ENCODE results near the gene TUBA3E. TPM values are rescaled to one million over a fixed set of nuclear protein-coding genes. Genes with fewer than 3 reads are reported as not detected.
A peak's percentile ranks its signal among the peaks of the same experiment; 100 is the strongest.
"Not testable (repeated sequence)": the region's sequence is repeated elsewhere in the genome, so short reads cannot be mapped to it uniquely, and the experiment has no call there.

TUBA3E gene
- total RNA-seq, 1 donor from 2014 or later: not detected

DNA sequence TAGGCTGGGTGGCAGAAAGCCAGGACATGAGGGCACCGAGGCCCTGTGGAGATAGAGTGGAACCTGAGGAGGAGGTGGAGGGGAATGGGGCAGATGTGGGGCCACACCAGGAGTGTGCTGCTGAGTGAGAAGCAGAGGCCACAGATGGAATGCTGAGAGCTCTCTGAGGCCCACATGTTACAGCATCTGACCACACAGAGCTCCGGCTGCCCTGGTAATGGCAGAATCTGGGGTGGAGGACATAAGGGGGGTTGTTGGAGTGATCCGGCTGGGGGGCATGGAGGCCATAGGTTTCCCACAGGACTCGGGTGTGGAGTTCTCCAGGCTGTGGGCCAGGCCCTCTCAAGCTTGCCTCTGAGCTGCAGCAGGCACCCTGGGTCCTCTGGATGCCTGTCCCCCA is 12.3 kb downstream of the TUBA3E start:
- H3K27me3 ChIP-seq: no peaks in the 10 kb centered on the region
- TF ChIP-seq, protein P1, sequence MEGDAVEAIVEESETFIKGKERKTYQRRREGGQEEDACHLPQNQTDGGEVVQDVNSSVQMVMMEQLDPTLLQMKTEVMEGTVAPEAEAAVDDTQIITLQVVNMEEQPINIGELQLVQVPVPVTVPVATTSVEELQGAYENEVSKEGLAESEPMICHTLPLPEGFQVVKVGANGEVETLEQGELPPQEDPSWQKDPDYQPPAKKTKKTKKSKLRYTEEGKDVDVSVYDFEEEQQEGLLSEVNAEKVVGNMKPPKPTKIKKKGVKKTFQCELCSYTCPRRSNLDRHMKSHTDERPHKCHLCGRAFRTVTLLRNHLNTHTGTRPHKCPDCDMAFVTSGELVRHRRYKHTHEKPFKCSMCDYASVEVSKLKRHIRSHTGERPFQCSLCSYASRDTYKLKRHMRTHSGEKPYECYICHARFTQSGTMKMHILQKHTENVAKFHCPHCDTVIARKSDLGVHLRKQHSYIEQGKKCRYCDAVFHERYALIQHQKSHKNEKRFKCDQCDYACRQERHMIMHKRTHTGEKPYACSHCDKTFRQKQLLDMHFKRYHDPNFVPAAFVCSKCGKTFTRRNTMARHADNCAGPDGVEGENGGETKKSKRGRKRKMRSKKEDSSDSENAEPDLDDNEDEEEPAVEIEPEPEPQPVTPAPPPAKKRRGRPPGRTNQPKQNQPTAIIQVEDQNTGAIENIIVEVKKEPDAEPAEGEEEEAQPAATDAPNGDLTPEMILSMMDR (IDR thresholded peaks at IDR 0.05): no peak
- no peaks in the 10 kb centered on the region for H3K9me3 ChIP-seq
- intact Hi-C loops (cut with DNase I): no loop called here
- H3K27ac ChIP-seq: no peak overlapping the region
- H3K36me3 ChIP-seq: peaks cover under 1 to 2% of the 10 kb centered on the region in 2 donors
- peaks cover 4 to 9% of the 10 kb centered on the region in 2 donors for H3K4me1 ChIP-seq
- DNase-seq (ENCODE audit: low spot score in 2 of 2): no peak
- no peak overlapping the region for H3K4me3 ChIP-seq

DNA sequence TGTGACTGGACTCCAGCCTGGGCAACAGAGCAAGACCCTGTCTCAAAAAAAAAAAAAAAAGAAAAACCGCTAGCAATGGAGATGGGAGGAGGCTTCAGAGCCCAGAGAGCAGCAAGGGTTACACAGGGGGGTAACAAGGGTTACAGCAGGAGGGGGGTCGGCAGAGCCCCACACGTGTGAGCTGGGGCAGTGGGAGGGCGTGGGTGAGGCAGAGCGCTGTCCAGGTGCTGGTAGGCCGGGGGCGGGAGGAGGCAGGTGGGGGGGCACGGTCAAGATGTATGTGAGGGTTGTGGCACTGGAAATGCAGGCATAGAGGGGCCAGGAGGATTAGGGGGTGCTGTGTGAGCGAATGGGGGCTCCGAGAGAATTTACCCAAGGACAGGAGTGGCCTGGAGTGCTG is 12.8 kb downstream of the TUBA3E start:
- no peaks in the 10 kb centered on the region for H3K9me3 ChIP-seq
- intact Hi-C loops (cut with DNase I): no loop called here

DNA sequence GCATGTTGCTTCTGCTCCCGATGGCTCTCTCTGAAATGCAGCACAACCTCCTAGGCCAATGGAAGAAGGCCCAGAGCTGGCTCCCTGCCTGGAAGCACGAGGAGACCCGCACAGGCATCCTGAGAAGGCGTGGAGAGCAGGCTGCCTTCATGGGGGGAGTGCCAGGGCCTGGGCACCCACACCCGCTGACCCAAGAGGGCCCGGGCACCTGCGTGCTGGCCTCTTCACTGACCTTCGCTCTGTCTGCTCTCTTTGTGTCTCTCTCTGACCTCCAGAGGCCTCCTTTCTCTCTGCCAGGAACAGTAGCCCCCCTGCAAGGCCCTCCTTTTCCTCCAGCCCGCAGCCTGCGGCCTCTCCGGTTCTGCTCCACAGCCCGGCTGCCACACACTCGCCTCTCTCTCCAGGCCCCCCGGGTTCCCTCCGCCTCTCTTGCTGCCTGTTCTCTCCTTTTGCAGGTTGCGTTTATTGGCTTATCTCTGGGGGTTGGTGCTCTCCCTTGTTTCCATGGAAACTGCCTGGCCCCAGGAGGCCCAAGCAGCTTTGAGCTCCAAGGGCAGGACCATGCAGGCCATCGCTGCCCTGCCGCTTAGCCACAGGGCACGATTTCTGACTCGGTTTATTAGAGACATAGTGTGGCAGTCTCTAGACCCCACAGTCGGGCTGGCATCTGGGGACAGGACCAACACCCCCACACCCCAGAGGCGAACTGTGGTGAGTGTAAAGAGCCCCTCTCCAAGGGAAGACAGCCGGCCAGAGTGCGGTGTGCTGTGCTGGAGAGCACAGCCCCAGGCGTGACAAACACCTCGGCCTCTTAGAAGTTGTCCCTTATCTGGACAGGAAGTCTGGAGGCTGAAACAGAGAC is 14.5 kb downstream of the TUBA3E start:
- peak overlapping the region; percentile 92 to 99 for H3K4me3 ChIP-seq
- peak overlapping the region; percentile 82 to 90 for H3K27ac ChIP-seq
- H3K9me3 ChIP-seq: no peaks in the 10 kb centered on the region
- TF ChIP-seq, protein P1 (IDR thresholded peaks at IDR 0.05): no peak
- intact Hi-C loops (cut with DNase I): no loop called here
- H3K4me1 ChIP-seq: peaks cover 9 to 11% of the 10 kb centered on the region in 2 donors
- no peak for DNase-seq (ENCODE audit: low spot score in 2 of 2)
- no peaks in the 10 kb centered on the region for H3K36me3 ChIP-seq
- no peaks in the 10 kb centered on the region for H3K27me3 ChIP-seq

More for the DNA sequence above, 12.8 kb downstream of the TUBA3E start:
- no peak for DNase-seq (ENCODE audit: low spot score in 2 of 2)
- TF ChIP-seq, protein P1 (IDR thresholded peaks at IDR 0.05): no peak
- no peak overlapping the region for H3K4me3 ChIP-seq
- H3K4me1 ChIP-seq: peaks cover 7 to 9% of the 10 kb centered on the region in 2 donors
- H3K27me3 ChIP-seq: no peaks in the 10 kb centered on the region
- H3K27ac ChIP-seq: no peak overlapping the region
- H3K36me3 ChIP-seq: no peaks in the 10 kb centered on the region

DNA sequence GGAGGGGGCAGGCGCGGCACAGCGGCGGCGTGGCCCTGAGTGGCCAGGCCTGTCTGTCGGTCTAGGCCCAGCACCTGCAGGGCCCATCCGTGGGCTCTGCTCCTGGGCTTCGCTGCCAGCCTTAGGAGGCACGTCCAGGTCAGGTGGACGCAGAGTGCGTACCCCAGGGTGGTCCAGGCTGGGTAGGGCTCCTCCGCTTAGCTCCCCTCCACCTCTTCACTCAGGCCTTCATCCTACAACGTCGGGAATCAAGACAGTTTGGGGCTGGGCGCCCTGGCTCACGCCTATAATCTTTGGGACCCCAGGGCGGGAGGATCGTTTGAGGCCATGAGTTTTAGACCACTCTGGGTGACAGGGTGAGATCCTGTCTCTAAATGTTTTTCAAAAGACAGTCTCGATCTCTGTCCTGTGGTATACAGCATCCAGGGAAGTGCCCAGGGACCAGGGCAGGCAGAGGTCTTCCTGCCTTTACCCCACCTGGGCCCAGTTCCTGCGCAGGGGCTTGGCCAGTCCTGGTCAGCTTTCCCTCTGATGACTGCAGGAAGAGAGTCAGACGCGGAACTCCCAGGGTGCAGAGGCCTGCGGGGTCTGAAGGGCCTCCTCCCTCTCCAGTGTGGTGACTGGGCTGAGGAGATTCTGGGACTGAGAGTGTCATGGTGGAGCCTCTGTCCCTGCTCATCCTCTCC is 15.3 kb downstream of the TUBA3E start:
- peak overlapping the region; percentile 92 to 99 for H3K4me3 ChIP-seq
- H3K9me3 ChIP-seq; H3K27me3 ChIP-seq; H3K36me3 ChIP-seq; intact Hi-C loops (cut with DNase I); DNase-seq (ENCODE audit: low spot score in 2 of 2): not testable (repeated sequence)
- peak overlapping the region; percentile 82 to 90 for H3K27ac ChIP-seq
- H3K4me1 ChIP-seq: peaks cover 9 to 11% of the 10 kb centered on the region in 2 donors

DNA sequence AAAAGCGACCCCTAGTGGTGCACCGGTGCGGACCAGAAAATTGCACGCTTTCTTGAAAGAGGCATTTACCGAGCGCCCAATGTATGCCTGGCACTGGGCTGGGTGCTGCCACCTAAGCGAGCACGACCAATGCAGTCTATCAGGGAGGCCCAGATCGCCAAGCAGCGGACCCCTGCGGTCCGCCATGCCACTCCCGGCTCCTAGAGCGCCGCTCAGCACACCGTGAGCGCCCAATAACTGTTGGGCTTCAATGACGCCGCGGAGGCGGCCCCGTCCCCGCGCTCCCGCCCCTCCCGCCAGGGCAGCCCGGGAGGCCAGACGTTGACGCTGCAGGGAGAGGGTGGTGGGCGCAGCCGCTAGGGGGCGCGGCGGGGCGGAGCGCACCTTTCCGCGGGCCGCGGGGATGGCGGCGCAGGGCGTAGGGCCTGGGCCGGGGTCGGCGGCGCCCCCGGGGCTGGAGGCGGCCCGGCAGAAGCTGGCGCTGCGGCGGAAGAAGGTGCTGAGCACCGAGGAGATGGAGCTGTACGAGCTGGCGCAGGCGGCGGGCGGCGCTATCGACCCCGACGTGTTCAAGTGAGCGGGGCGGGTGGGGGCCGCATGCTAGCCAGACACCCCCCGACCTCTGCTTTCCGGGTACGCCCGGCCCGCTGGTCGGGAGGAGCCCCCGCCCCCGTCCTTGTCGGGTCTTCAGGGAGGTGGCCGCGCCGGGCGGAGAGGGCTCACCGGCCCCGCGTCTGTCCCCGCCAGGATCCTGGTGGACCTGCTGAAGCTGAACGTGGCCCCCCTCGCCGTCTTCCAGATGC is 16.2 kb downstream of the TUBA3E start, which contains the start of gene MZT2B:
Gene MZT2B, plus strand, starts transcription at position 383 of the 803 bp plus-strand sequence. Its CDS starts 21 bp downstream, at position 404.
- H3K36me3 ChIP-seq: not testable (repeated sequence)
- intact Hi-C loops (cut with DNase I): loop anchor here (1.0 to 2.0 kb wide), 2 partner anchors 160 to 911 kb away; partner anchors contain the start of genes FAM168B and IMP4

More for the DNA sequence above, 16.2 kb downstream of the TUBA3E start, which contains the start of gene MZT2B:
- H3K9me3 ChIP-seq, H3K27me3 ChIP-seq: not testable (repeated sequence)
- peak within 1 kb of the TSS; percentile 82 to 90 for H3K27ac ChIP-seq
- H3K4me3 ChIP-seq: peak within 1 kb of the TSS; percentile 92 to 99
- TF ChIP-seq, protein P1 (IDR thresholded peaks at IDR 0.05): peak; percentile 58 to 79 (median 68)
- peaks cover 9 to 11% of the 10 kb centered on the region in 2 donors for H3K4me1 ChIP-seq
- peak; percentile 44 to 90 for DNase-seq (ENCODE audit: low spot score in 2 of 2)

Measured in ascending aorta (tissue), 2 donors.